Neural cell (in vitro differentiated cells): ENCODE data around the gene CCL1. TPM values are rescaled to one million over a fixed set of nuclear protein-coding genes. Genes with fewer than 3 reads are reported as not detected.

Source experiments
- H2AFZ ChIP-seq: fragments of 200-600, 300-800 bp; sonication (generic), shearing (Covaris generic); 2 replicates; pipeline ENCODE4 v1.6.0; 2014; ENCODE audit warnings: low read depth, mild to moderate bottlenecking, antibody characterized with exemption, low read length, moderate library complexity
- H3F3A ChIP-seq: fragments of 200-600 bp; shearing (Covaris generic); 2 replicates; pipeline ENCODE4 v1.6.1; 2016; ENCODE audit warnings: mild to moderate bottlenecking, moderate library complexity, mixed read lengths, antibody characterized with exemption, low read length; ENCODE audit not compliant: insufficient read depth, poor library complexity, severe bottlenecking
- H3K27ac ChIP-seq: fragments of 200-600, 300-800 bp; sonication (generic), shearing (Covaris generic); 2 replicates; pipeline ENCODE4 v1.5.1; 2014; ENCODE audit warnings: mild to moderate bottlenecking, low read length, moderate library complexity
- H3K27me3 ChIP-seq: fragments of 300-800, 200-600 bp; sonication (generic), shearing (Covaris generic); 2 replicates; pipeline ENCODE4 v1.6.0; 2014; ENCODE audit warnings: mild to moderate bottlenecking, low read depth, low read length, moderate library complexity; ENCODE audit not compliant: insufficient read depth
- H3K36me3 ChIP-seq: fragments of 300-800, 200-600 bp; sonication (generic), shearing (Covaris generic); 2 replicates; pipeline ENCODE4 v1.5.1; 2014; ENCODE audit warnings: mild to moderate bottlenecking, antibody characterized with exemption, low read length, moderate library complexity; ENCODE audit not compliant: insufficient read depth
- H3K4me2 ChIP-seq: fragments of 300-800, 200-600 bp; sonication (generic), shearing (Covaris generic); 2 replicates; pipeline ENCODE4 v1.6.0; 2014; ENCODE audit warnings: mild to moderate bottlenecking, low read length
- H3K4me3 ChIP-seq: fragments of 300-800, 200-600 bp; sonication (generic), shearing (Covaris generic); 2 replicates; pipeline ENCODE4 v1.5.1; 2014; ENCODE audit warnings: mild to moderate bottlenecking, low read length, moderate library complexity
- H3K79me2 ChIP-seq: fragments of 200-600 bp; shearing (Covaris generic); replicated peaks from 2 replicates; pipeline ENCODE4 v1.6.0; 2014; ENCODE audit warnings: mild to moderate bottlenecking, low read length, moderate library complexity; ENCODE audit not compliant: insufficient read depth
- H3K9ac ChIP-seq: fragments of 300-800, 200-600 bp; sonication (generic), shearing (Covaris generic); 2 replicates; pipeline ENCODE4 v1.6.1; 2016; ENCODE audit warnings: mild to moderate bottlenecking, low read length, mixed read lengths
- H3K9me2 ChIP-seq: fragments of 200-600 bp; shearing (Covaris generic); 2 replicates; pipeline ENCODE4 v1.6.1; 2016; ENCODE audit warnings: mild to moderate bottlenecking, low read length, mixed read lengths; ENCODE audit not compliant: insufficient read depth
- H3K9me3 ChIP-seq: fragments of 200-600, 300-800 bp; sonication (generic), shearing (Covaris generic); 2 replicates; pipeline ENCODE4 v1.6.1; 2016; ENCODE audit warnings: mild to moderate bottlenecking, mixed run types, low read length, moderate library complexity, mixed read lengths
- H4K20me1 ChIP-seq: fragments of 200-600 bp; shearing (Covaris generic); 2 replicates; pipeline ENCODE4 v1.6.1; 2016; ENCODE audit warnings: mild to moderate bottlenecking, mixed run types; ENCODE audit not compliant: insufficient read depth
- EP300 ChIP-seq: fragments of 450-650 bp; conservative IDR thresholded peaks from 2 replicates; pipeline ENCODE4 v1.6.1; 2014; ENCODE audit warnings: antibody characterized with exemption, mild to moderate bottlenecking, moderate library complexity; ENCODE audit not compliant: poor library complexity, severe bottlenecking
- EZH2 ChIP-seq: fragments of 200-600, 300-800 bp; shearing (Covaris generic), sonication (generic); IDR thresholded peaks from 2 replicates; pipeline ENCODE4 v1.6.1; 2014; ENCODE audit warnings: antibody characterized with exemption, low read length, borderline replicate concordance, mild to moderate bottlenecking; ENCODE audit not compliant: insufficient read depth, poor library complexity, severe bottlenecking
- MXI1 ChIP-seq: fragments of 450-650 bp; conservative IDR thresholded peaks from 2 replicates; pipeline ENCODE4 v1.6.1; 2014; ENCODE audit warnings: antibody characterized with exemption, mild to moderate bottlenecking; ENCODE audit not compliant: poor library complexity, severe bottlenecking
- POLR2AphosphoS5 ChIP-seq: IDR thresholded peaks from 2 replicates; pipeline ENCODE4 v1.6.1; 2012
- RAD21 ChIP-seq: fragments of 450-650 bp; conservative IDR thresholded peaks from 2 replicates; pipeline ENCODE4 v1.6.1; 2014; ENCODE audit warnings: antibody characterized with exemption, mild to moderate bottlenecking, moderate library complexity
- SMC3 ChIP-seq: fragments of 450-650 bp; conservative IDR thresholded peaks from 2 replicates; pipeline ENCODE4 v1.6.1; 2014; ENCODE audit warnings: antibody characterized with exemption, mild to moderate bottlenecking, moderate library complexity; ENCODE audit not compliant: poor library complexity
- TAF1 ChIP-seq: IDR thresholded peaks from 2 replicates; pipeline ENCODE4 v1.6.1; 2012; ENCODE audit warnings: low read depth
- polyA plus RNA-seq: library from polyadenylated mRNA; depleted of rRNA; stranded (reverse); fragments of >200 nt; gene quantifications from 2 replicates; pipeline ENCODE4 v1.2.3, GENCODE V29; 2014
- TF ChIP-seq, protein P1 (sequence below): fragments of 450-650 bp; IDR thresholded peaks from 2 replicates; pipeline ENCODE4 v1.5.1; 2014; ENCODE audit warnings: antibody characterized with exemption, mild to moderate bottlenecking, moderate library complexity; ENCODE audit not compliant: poor library complexity, severe bottlenecking
- TF ChIP-seq, protein P2 (sequence below): IDR thresholded peaks from 2 replicates; pipeline ENCODE4 v1.6.1; 2012; ENCODE audit warnings: borderline replicate concordance

Gene CCL1
- polyA plus RNA-seq, 1 donor from 2014 or later = not detected

DNA sequence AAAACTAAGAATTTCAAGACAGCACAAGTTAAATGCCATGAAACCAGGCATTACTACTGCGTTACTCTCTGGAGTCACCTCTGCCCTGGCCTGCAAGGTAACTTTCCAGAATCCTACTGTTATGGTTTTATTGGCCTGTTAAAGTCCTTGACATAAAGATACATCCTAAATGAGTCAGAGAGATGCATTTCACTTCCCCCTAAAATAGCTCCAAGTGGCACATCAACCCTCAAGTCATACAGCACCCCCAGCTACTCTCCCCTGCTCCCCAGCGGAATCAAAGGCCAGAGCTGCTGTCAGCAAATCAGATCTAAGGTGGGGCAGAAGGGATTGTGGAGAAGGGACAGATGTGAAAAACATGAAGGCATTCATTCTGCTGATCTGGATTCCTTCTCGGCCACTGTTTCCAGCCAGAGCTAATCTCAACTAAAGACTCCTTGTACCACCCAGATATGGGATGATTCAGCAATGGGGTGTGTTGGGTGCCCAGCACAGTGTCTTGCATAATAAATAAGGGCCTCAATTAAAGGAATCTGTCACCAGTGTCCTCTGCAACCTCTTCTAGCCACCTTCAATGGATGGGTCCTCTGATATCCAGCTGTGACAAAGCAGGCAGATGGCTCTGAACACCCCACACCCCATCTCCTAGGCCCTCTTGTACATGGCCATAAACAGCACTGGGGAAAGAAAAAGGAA lies 8.5 kb upstream of the CCL1 start:
- H3K9ac ChIP-seq = no peak overlapping the region
- H3K9me2 ChIP-seq = no peaks in the 10 kb centered on the region
- H3K36me3 ChIP-seq = no peaks in the 10 kb centered on the region
- H3K27ac ChIP-seq = no peak overlapping the region
- H3K9me3 ChIP-seq = no peaks in the 10 kb centered on the region
- H3K4me2 ChIP-seq = no peak overlapping the region
- no peaks in the 10 kb centered on the region for H3K27me3 ChIP-seq
- no peak overlapping the region for H3K4me3 ChIP-seq
- no peaks in the 10 kb centered on the region for H4K20me1 ChIP-seq
- no peaks in the 10 kb centered on the region for H3K79me2 ChIP-seq
- TF ChIP-seq SMC3 = no peak
- TF ChIP-seq RAD21 = no peak
- no peak for TF ChIP-seq EP300
- no peak for TF ChIP-seq MXI1
- H3F3A ChIP-seq = no peaks in the 10 kb centered on the region
- no peak overlapping the region for H2AFZ ChIP-seq

DNA sequence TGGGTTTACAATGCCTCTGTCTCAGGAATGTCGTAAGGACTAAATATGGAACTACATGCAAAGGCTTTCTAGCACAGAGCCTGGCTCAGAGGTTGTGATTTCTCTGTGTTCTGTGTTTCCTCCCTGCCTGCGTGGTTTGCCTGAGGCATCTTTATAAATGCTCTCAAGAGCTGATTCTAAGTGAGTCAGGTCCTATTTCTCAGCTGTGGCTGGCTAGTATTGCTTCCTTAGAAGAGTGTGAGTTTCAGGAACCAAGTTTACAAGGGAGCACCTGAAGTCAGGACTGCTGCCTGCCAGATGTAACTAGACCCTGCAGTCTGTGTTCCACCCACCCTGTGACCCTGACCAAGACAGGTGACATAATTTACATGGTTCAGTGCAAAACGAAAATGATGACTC lies 8.0 kb upstream of the CCL1 start:
- H3K4me2 ChIP-seq = no peak overlapping the region
- TF ChIP-seq EZH2 (no peak), TAF1 (no peak), SMC3 (no peak), RAD21 (no peak), EP300 (no peak), MXI1 (no peak), POLR2AphosphoS5 (no peak)
- TF ChIP-seq, protein P1, sequence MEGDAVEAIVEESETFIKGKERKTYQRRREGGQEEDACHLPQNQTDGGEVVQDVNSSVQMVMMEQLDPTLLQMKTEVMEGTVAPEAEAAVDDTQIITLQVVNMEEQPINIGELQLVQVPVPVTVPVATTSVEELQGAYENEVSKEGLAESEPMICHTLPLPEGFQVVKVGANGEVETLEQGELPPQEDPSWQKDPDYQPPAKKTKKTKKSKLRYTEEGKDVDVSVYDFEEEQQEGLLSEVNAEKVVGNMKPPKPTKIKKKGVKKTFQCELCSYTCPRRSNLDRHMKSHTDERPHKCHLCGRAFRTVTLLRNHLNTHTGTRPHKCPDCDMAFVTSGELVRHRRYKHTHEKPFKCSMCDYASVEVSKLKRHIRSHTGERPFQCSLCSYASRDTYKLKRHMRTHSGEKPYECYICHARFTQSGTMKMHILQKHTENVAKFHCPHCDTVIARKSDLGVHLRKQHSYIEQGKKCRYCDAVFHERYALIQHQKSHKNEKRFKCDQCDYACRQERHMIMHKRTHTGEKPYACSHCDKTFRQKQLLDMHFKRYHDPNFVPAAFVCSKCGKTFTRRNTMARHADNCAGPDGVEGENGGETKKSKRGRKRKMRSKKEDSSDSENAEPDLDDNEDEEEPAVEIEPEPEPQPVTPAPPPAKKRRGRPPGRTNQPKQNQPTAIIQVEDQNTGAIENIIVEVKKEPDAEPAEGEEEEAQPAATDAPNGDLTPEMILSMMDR = no peak
- TF ChIP-seq, protein P2, sequence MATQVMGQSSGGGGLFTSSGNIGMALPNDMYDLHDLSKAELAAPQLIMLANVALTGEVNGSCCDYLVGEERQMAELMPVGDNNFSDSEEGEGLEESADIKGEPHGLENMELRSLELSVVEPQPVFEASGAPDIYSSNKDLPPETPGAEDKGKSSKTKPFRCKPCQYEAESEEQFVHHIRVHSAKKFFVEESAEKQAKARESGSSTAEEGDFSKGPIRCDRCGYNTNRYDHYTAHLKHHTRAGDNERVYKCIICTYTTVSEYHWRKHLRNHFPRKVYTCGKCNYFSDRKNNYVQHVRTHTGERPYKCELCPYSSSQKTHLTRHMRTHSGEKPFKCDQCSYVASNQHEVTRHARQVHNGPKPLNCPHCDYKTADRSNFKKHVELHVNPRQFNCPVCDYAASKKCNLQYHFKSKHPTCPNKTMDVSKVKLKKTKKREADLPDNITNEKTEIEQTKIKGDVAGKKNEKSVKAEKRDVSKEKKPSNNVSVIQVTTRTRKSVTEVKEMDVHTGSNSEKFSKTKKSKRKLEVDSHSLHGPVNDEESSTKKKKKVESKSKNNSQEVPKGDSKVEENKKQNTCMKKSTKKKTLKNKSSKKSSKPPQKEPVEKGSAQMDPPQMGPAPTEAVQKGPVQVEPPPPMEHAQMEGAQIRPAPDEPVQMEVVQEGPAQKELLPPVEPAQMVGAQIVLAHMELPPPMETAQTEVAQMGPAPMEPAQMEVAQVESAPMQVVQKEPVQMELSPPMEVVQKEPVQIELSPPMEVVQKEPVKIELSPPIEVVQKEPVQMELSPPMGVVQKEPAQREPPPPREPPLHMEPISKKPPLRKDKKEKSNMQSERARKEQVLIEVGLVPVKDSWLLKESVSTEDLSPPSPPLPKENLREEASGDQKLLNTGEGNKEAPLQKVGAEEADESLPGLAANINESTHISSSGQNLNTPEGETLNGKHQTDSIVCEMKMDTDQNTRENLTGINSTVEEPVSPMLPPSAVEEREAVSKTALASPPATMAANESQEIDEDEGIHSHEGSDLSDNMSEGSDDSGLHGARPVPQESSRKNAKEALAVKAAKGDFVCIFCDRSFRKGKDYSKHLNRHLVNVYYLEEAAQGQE = no peak
- no peak overlapping the region for H3K4me3 ChIP-seq
- H3K9ac ChIP-seq = no peak overlapping the region
- no peaks in the 10 kb centered on the region for H3K36me3 ChIP-seq
- H2AFZ ChIP-seq = no peak overlapping the region
- no peaks in the 10 kb centered on the region for H3K9me3 ChIP-seq
- no peaks in the 10 kb centered on the region for H3K27me3 ChIP-seq
- H3F3A ChIP-seq = no peaks in the 10 kb centered on the region
- H3K9me2 ChIP-seq = no peaks in the 10 kb centered on the region
- no peak overlapping the region for H3K27ac ChIP-seq
- H4K20me1 ChIP-seq = no peaks in the 10 kb centered on the region
- no peaks in the 10 kb centered on the region for H3K79me2 ChIP-seq
